SK-N-SH treated with all-trans-retinoic acid at 6 μM for 48 hours (cell line): ENCODE measurements around the gene JAKMIP1.

Experiments used
- ATAC-seq: fragments of 200-7000 bp; cut with Tn5 transposase; 3 replicates; pipeline ENCODE4 v1.9.1; 2020; ENCODE audit warnings: mild to moderate bottlenecking, moderate library complexity
- ARNTL ChIP-seq: fragments of 450-650 bp; formaldehyde crosslinking; IDR thresholded peaks from 2 replicates; pipeline ENCODE4 v1.5.0; 2020; ENCODE audit warnings: low read depth, mild to moderate bottlenecking, moderate library complexity, borderline replicate concordance
- BACH2 ChIP-seq: fragments of 250-450 bp; sonication (Bioruptor Pico); IDR thresholded peaks from 2 replicates; pipeline ENCODE4 v1.9.0; 2021; ENCODE audit warnings: mild to moderate bottlenecking, borderline replicate concordance
- CREB5 ChIP-seq: fragments of 250-450 bp; sonication (Bioruptor Pico); IDR thresholded peaks from 2 replicates; pipeline ENCODE4 v1.5.1; 2020; ENCODE audit warnings: low read depth, mild to moderate bottlenecking, moderate library complexity
- CSDC2 ChIP-seq: fragments of 250-450 bp; sonication (Bioruptor Pico); IDR thresholded peaks from 2 replicates; pipeline ENCODE4 v1.5.0; 2020; ENCODE audit warnings: mild to moderate bottlenecking, moderate library complexity
- CSRNP3 ChIP-seq: fragments of 250-450 bp; sonication (Bioruptor Pico); IDR thresholded peaks from 2 replicates; pipeline ENCODE4 v1.5.1; 2021; ENCODE audit warnings: mild to moderate bottlenecking, moderate library complexity
- ESRRG ChIP-seq: fragments of 250-450 bp; sonication (Bioruptor Pico); IDR thresholded peaks from 2 replicates; pipeline ENCODE4 v1.6.1; 2021; ENCODE audit warnings: mild to moderate bottlenecking
- ISL1 ChIP-seq: fragments of 250-450 bp; sonication (Bioruptor Pico); IDR thresholded peaks from 2 replicates; pipeline ENCODE4 v2.1.2; 2022; ENCODE audit warnings: mild to moderate bottlenecking, moderate library complexity
- OSR1 ChIP-seq: fragments of 250-450 bp; sonication (Bioruptor Pico); IDR thresholded peaks from 2 replicates; pipeline ENCODE4 v1.8.0; 2022; ENCODE audit warnings: moderate library complexity, mild to moderate bottlenecking, inconsistent platforms
- PATZ1 ChIP-seq: fragments of 250-450 bp; sonication (Bioruptor Pico); IDR thresholded peaks from 2 replicates; pipeline ENCODE4 v1.8.0; 2020; ENCODE audit warnings: mild to moderate bottlenecking, moderate library complexity, borderline replicate concordance
- POU6F1 ChIP-seq: fragments of 250-450 bp; sonication (Bioruptor Pico); IDR thresholded peaks from 2 replicates; pipeline ENCODE4 v1.8.0; 2021; ENCODE audit warnings: low read depth, mild to moderate bottlenecking, moderate library complexity, borderline replicate concordance
- PPARA ChIP-seq: fragments of 250-450 bp; sonication (Bioruptor Pico); IDR thresholded peaks from 2 replicates; pipeline ENCODE4 v1.5.0; 2020; ENCODE audit warnings: mild to moderate bottlenecking, borderline replicate concordance
- SNAI2 ChIP-seq: fragments of 250-450 bp; sonication (Bioruptor Pico); IDR thresholded peaks from 2 replicates; pipeline ENCODE4 v1.5.0; 2020; ENCODE audit warnings: mild to moderate bottlenecking, moderate library complexity
- TCF4 ChIP-seq: fragments of 250-450 bp; sonication (Bioruptor Pico); IDR thresholded peaks from 2 replicates; pipeline ENCODE4 v1.8.0; 2021; ENCODE audit warnings: mild to moderate bottlenecking, moderate library complexity, borderline replicate concordance
- TSHZ2 ChIP-seq: fragments of 250-450 bp; sonication (Bioruptor Pico); IDR thresholded peaks from 2 replicates; pipeline ENCODE4 v1.5.0; 2020; ENCODE audit warnings: mild to moderate bottlenecking, moderate library complexity
- ZC3H10 ChIP-seq: fragments of 250-450 bp; sonication (Bioruptor Pico); IDR thresholded peaks from 2 replicates; pipeline ENCODE4 v1.5.1; 2021; ENCODE audit warnings: mild to moderate bottlenecking, moderate library complexity
- ZFP3 ChIP-seq: fragments of 250-450 bp; sonication (Bioruptor Pico); IDR thresholded peaks from 2 replicates; pipeline ENCODE4 v1.5.0; 2020; ENCODE audit warnings: mild to moderate bottlenecking, moderate library complexity
- ZFP30 ChIP-seq: fragments of 450-650 bp; formaldehyde crosslinking; IDR thresholded peaks from 2 replicates; pipeline ENCODE4 v1.5.0; 2022; ENCODE audit warnings: mild to moderate bottlenecking, moderate library complexity
- ZNF565 ChIP-seq: fragments of 450-650 bp; formaldehyde crosslinking; conservative IDR thresholded peaks from 2 replicates; pipeline ENCODE4 v1.5.0; 2020; ENCODE audit warnings: low read depth, mild to moderate bottlenecking, moderate library complexity
- ZNF70 ChIP-seq: fragments of 450-650 bp; formaldehyde crosslinking; IDR thresholded peaks from 2 replicates; pipeline ENCODE4 v1.5.0; 2020; ENCODE audit warnings: mild to moderate bottlenecking, moderate library complexity
- ZNF8 ChIP-seq: fragments of 450-650 bp; formaldehyde crosslinking; IDR thresholded peaks from 2 replicates; pipeline ENCODE4 v1.5.0; 2020; ENCODE audit warnings: mild to moderate bottlenecking, moderate library complexity

JAKMIP1 gene

GRCh38 chr4:6055030-6055429 is 145.3 kb downstream of the JAKMIP1 start:
- no peak for ATAC-seq
- TF ChIP-seq ZFP3 (no peak), CSRNP3 (CRISPR knock-in tag) (no peak), ZFP30 (CRISPR knock-in tag) (no peak), ISL1 (CRISPR knock-in tag) (no peak), CREB5 (no peak), CSDC2 (CRISPR knock-in tag) (no peak), OSR1 (no peak), ARNTL (CRISPR knock-in tag) (no peak), ZNF8 (no peak), POU6F1 (CRISPR knock-in tag) (no peak), TSHZ2 (CRISPR knock-in tag) (no peak), PATZ1 (CRISPR knock-in tag) (no peak)

GRCh38 chr4:6054162-6054922 is 146.0 kb downstream of the JAKMIP1 start:
- no peak for TF ChIP-seq TCF4 (CRISPR knock-in tag)
- no peak for TF ChIP-seq ZNF565 (CRISPR knock-in tag)
- no peak for TF ChIP-seq ZNF70 (CRISPR knock-in tag)
- TF ChIP-seq SNAI2 (CRISPR knock-in tag) = no peak
- TF ChIP-seq ZC3H10 (CRISPR knock-in tag) = no peak
- no peak for TF ChIP-seq ZFP3
- no peak for TF ChIP-seq ARNTL (CRISPR knock-in tag)
- no peak for TF ChIP-seq BACH2
- no peak for ATAC-seq

GRCh38 chr4:6052679-6053078 is 147.7 kb downstream of the JAKMIP1 start:
- no peak for TF ChIP-seq ZC3H10 (CRISPR knock-in tag)
- TF ChIP-seq PPARA (CRISPR knock-in tag) = no peak
- no peak for TF ChIP-seq POU6F1 (CRISPR knock-in tag)
- TF ChIP-seq CREB5 = no peak
- TF ChIP-seq ZNF70 (CRISPR knock-in tag) = no peak
- TF ChIP-seq SNAI2 (CRISPR knock-in tag) = no peak
- no peak for TF ChIP-seq BACH2
- TF ChIP-seq ESRRG (CRISPR knock-in tag) = no peak
- no peak for ATAC-seq
